ENCODE results near the gene SPTBN1.
"Not testable (repeated sequence)": the region's sequence is repeated elsewhere in the genome, so short reads cannot be mapped to it uniquely, and the experiment has no call there.

SPTBN1 gene

GRCh38 chr2:54508541-54508940, 52.4 kb downstream of the SPTBN1 start:
- no peak for DNase-seq

GRCh38 chr2:54509043-54509442, 52.9 kb downstream of the SPTBN1 start:
- DNase-seq: not testable (repeated sequence)

DNA sequence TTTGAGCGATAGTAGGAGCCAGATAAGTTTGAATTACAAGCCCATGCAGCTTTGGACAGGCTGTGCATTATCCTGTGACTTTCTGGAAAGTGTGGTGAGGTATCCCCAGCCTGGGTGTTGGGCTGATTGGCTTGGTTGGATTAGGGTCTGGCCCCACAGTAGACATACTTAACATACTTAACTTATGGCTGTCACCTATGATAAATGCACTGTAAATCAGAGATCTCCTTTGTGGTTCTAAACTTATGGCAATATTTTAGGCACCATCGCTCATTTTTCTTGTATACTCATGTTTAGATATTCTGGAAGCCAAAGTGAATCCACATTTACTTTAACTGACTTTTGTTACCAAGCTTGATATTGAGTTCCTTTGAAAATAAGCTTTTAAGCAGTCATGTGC, 54.8 kb downstream of the SPTBN1 start:
- DNase-seq: no peak

DNA sequence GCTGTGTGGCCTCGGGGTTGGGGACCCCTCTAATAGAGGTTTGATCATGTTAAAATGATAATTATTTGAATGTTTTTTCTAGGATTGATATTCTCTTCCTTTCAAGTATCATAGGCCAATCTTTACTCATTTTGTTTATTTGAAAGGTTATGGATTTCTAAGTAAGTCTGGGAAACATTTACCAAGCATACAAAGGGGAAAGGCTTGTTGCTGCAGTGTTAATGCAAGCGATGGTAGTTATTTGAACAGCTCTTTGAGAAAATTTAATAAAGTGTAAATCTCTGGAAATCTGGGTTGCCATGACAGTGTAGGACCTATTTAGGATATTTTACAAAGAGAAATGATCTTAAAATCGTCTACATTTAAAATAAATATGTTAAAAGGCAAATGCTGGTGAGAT, 56.1 kb downstream of the SPTBN1 start:
- no peak for DNase-seq

DNA sequence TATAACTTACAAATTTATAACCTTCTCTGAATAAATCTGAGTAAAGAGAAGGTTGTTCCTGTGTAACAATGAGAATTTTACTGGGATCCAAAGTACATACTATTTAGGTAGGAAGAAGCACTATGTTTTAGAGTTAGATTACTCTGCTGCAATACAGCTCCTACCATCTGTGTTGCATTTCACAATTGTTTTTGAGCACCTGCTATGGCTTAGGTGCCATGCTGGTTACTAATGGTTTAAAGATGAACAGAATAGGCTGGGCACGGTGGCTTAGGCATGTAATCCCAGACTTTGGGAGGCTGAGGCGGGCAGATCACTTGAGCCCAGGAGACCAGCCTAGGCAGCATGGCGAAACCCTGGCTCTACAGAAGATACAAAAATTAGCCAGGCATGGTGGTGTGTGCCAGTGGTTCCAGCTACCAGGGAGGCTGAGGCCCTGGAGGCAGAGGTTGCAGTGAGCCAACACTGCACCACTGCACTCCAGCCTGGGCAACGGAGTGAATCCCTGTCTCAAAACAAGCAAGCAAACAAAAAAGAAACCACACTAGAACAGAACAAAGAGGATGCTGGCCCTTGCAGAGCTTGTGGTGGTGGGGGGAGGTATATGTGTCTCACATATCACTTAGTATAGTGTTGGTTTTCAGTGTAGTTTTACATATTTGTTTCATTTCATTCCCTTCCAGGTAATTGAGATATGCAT, 56.7 kb downstream of the SPTBN1 start:
- DNase-seq: no peak

- DNase-seq: no peak
These were observed 57.2 kb downstream of the SPTBN1 start for GRCh38 chr2:54513363-54513715.

DNA sequence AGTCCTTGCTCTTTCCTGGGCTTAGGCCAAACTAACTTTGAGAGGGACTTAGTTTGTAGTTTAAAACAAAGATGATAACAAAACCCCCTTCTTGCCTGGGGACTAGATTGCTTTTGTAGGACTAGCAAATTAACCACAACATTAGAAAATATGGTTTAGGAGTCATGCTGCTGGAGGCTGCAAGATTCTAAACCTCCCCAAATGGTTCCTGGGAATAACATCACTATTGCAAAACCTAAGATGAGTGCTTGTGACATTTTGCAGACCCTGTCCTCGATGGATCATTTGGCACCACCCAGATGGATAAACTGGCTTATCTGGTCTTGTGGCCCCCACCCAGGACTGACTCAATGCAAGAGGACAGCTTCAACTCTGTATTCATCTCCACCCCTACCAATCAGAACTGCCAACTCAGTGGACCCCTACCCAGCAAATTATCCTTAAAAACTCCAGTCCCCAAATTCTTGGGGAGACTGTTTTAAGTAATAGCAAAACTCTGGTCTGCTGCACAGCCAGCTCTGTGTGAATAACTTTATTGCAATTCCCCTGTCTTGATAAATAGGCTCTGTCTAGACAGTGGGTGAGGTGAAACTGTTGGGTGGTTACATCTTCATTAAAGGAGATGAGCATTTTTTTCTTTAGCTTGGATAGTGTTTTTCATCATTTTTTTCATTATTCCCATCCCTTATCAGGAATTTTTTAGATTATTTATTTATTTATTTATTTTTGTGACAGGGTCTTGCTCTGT, 58.9 kb downstream of the SPTBN1 start:
- DNase-seq: no peak

- no peak for DNase-seq
These were observed 60.7 kb downstream of the SPTBN1 start for GRCh38 chr2:54516842-54517241.

- not testable (repeated sequence) for DNase-seq
These were observed 61.9 kb downstream of the SPTBN1 start for GRCh38 chr2:54518016-54518415.

- DNase-seq: no peak
These were observed 62.3 kb downstream of the SPTBN1 start for GRCh38 chr2:54518430-54518829.

DNA sequence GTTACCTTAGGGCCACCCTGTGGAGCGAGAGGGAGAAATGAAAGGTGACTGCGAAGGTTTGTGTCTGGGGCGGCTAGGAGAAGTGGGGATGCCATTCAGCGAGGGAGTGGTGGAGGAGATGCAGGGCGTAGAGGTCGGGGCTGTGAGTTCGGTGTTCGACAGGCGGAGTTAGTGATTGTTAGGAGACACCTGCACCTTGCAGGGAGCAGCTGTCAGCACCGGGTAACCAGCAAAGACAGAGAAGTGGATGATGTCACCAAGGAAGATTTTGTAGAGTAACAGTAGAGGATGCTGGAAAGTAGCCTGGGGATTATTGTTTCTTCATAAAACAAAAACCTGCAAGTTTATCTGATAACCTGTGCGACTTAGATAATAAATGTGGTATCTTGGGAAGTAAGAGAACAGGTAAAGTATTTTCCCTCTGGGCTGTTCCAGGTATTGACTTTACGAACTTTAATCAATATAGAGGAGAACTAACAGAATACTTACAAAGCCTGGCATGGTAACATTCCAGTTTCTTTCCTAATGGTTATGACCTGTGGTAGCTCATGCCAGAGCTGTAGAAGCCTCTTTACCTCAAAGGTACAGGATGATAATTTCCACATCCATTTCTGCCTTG, 63.8 kb downstream of the SPTBN1 start:
- DNase-seq: no peak

DNA sequence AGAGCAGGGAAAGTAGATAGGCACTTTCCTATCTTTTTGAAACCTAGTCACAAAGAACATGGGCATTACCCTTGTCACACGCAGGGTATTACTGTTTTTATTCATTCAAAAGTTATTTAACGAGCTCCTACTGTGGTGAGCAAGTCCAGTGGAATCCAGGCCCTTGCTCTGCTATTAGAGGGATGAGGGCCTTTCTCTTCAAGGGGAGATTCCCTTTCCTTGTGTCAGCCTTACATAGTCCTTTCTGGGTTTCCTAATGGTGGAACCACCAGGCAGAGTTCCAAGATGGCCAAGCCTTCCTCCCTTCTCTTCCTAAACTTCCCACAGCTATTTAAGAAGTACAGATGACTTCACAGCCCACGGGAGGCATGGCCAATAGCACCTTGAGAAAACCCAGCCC, 64.6 kb downstream of the SPTBN1 start:
- DNase-seq: no peak

DNA sequence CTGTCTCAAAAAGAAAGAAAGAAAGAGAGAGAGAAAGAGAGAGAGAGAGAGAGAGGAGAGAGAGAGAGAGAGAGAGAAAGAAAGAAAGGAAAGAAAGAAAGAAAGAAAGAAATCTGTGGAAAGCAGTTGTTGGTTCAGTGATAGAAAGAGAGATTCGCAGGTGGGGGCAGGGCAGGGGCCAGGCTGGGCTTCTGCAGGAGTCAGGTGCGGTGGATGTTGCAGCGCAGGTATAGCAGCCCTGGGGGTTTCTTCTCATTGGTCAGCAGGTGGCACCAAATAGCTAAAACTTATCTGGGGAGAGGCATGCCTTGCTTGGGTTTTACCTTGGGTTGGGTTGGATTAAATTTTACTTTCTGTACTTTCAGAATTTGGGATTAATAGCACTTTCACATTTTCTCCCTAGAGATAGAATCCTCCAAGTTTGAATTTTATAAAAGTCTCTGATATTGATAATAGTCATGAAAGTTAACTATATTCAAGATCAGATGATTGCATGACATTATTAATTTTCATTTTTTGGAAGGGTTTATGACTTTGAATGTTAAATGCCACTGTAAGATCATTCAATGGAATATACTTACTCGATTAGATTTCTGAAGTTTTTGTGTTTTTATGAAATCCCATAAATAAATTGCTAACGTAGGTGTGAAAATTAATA, 66.6 kb downstream of the SPTBN1 start:
- DNase-seq: peak; percentile 92

GRCh38 chr2:54523324-54523959, 67.3 kb downstream of the SPTBN1 start:
- DNase-seq: no peak

DNA sequence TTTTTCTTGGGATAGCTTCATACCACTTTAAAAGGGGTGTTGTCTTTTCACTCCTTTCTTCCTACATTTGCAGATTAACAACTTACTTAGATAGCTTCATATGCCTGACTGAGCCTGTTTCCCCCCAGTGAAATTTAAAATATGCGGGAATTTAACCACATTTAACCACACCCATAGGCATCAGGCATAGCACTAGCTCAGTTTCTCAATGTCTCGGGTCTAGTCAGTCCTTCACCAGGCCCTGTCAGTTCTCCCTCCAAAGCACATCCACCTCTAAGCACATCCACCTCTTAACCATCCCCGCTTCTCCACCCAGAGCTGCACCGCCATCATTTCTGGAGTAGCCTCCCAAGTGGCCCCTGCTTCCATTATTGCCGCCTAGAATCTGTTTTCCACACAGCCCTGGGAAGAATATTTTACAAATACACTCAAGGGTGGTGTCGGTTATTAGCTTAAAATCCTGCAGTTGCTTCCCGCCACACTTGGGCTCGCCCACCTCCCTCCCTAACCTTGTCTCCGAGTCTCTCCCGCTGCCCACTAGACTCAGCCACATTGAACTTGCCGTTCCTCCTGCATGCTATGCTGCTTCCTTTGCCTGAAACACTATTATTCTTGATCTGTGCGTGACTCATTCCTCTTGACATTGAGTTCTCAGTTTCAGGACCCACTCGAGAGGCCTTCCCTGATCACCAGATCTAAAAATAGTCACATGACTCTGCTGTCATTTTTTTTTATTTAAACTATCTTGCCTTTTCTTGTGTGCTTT, 68.3 kb downstream of the SPTBN1 start:
- DNase-seq: peak; percentile 95

- DNase-seq: no peak
These were observed 69.2 kb downstream of the SPTBN1 start for GRCh38 chr2:54525321-54525720.

DNA sequence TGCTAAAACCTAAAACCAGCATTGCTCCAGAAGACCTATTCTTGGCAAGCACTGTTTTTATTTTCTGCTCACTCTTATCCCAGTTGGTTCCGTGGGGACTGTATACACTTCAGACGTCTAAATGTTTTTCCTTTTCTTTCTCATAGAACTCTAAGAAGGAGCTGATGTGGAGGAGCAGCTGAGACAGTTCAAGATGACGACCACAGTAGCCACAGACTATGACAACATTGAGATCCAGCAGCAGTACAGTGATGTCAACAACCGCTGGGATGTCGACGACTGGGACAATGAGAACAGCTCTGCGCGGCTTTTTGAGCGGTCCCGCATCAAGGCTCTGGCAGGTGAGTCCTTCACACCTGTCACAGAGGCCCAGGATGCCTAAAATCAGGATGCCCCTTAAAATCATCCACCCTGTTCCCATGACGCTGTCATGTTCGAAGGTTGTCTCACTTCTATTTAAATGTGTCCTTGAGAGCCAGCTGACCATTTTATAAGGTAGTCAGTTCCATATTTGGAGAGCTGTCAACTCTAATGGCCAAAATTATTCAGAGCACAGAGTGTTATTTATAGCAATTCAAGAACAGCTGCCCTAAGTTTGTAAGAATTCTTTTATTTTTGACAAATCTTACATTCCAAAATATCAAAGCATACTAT, 70.2 kb downstream of the SPTBN1 start:
- no peak for DNase-seq

DNA sequence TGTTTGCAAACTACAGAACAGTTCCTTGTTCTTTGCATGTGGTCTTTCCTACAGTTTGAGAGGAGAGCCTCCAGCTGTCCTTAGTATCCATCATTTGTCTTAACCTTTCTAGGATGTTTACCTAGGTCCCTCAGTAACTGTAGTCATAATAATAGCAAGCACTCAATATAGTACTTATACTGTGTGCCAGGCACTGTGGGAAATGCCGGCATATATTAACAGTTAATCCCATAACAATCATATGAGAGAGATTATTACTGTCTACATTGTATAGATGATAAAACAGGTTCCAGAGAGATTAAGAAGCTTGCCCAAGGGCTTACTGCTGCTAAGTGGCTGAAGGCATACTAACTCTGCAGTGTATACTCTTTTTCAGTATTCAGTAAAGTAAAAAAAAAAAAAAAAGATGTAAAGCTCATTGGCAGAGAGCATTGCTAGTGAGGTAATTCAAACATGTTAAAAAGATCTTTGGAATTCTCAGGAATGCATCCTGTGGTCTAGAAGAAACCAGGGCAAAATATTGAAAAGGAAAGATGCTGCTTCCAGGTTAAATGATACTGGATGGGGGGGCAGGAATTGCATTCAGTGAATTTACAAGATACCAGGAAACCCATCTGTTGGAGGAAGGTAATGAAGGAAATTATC, 72.3 kb downstream of the SPTBN1 start:
- DNase-seq: peak; percentile 8

DNA sequence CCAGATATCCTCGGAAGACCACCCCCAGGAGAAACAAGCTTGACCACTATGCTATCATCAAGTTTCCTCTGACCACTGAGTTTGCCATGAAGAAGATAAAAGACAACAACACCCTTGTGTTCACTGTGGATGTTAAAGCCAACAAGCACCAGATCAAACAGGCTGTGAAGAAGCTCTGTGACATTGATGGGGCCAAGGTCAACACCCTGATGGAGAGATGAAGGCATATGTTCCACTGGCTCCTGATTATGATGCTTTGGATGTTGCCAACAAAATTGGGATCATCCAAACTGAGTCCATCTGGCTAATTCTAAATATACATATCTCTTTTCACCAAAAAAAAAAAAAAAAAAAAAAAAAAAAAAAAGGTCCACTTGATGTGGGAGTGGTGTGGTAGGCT, 73.4 kb downstream of the SPTBN1 start:
- not testable (repeated sequence) for DNase-seq

DNA sequence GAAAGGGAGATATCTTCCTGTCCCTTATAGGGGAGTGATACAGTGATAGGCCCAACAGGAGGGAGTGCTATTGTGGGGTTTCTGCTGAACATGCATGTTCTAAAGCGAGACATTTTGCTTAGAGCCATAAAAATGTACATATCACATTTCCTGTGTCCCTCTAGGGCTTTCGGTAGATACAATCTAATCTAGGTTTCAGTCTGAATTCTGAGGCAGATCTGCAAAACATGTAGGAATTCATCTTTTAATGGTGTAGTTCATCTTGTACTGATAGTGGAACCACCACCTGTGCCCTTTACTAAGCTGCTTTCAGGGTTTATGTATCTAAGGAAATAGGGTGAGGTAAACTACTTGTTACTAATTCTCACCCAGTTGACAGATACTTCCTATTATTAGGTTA, 73.8 kb downstream of the SPTBN1 start:
- no peak for DNase-seq

- DNase-seq: no peak
These were observed 75.4 kb downstream of the SPTBN1 start for GRCh38 chr2:54531558-54531957.

Data from DMS53 (cell line).